Stomach (tissue), 9 donors: ENCODE data around the gene TPD52L1. TPM values are rescaled to one million over a fixed set of nuclear protein-coding genes. Genes with fewer than 3 reads are reported as not detected.

Experiments used
- DNase-seq, 2 donors: peaks; one replicate each; pipeline versions ENCODE4 v3.0.0 to v3.0.0-alpha.2; 2013 to 2019
- H3K27ac ChIP-seq, 5 donors: fragments of 200-600 bp in 4 of 5; sonication (generic) in 4 of 5; one replicate each; pipeline ENCODE4 v1.5.1; 2013 to 2019; ENCODE audit warnings: mild to moderate bottlenecking in 1 of 5, moderate library complexity in 1 of 5
- H3K27me3 ChIP-seq, 3 donors: fragments of 200-600 bp; sonication (generic); one replicate each; pipeline ENCODE4 v1.5.1; 2017 to 2019; ENCODE audit warnings: mixed run types in 1 of 3
- H3K36me3 ChIP-seq, 4 donors: fragments of 200-600 bp; sonication (generic); 1 replicate in 3 of 4; 2 replicates in 1 of 4; pipeline ENCODE4 v1.5.1; 2016 to 2019
- H3K4me1 ChIP-seq, 4 donors: fragments of 200-600 bp; sonication (generic); one replicate each; pipeline ENCODE4 v1.5.1; 2016 to 2019
- H3K4me3 ChIP-seq, 4 donors: fragments of 200-600 bp; sonication (generic) in 3 of 4; one replicate each; pipeline ENCODE4 v1.5.1; 2016 to 2019; ENCODE audit warnings: mild to moderate bottlenecking in 1 of 4
- H3K9me3 ChIP-seq, 4 donors: fragments of 200-600 bp; sonication (generic); one replicate each; pipeline ENCODE4 v1.5.1; 2016 to 2019
- CTCF ChIP-seq, 7 experiments: fragments of 450-650 bp in 4 of 7; fragments of 200-600 bp in 3 of 7; sonication (generic) in 3 of 7; IDR thresholded peaks; one replicate each; pipeline ENCODE4 v1.5.1; 2016 to 2019; ENCODE audit warnings: antibody characterized with exemption in 7 of 7, control low read depth in 2 of 7, mild to moderate bottlenecking in 1 of 7
- EP300 ChIP-seq: sonication (generic); formaldehyde crosslinking; IDR thresholded peaks from one replicate; pipeline ENCODE4 v1.6.1; 2017; ENCODE audit warnings: antibody characterized with exemption
- POLR2A ChIP-seq, 4 donors: fragments of 450-650 bp; IDR thresholded peaks; one replicate each; pipeline ENCODE4 v1.6.1; 2016; ENCODE audit warnings: antibody characterized with exemption in 4 of 4, control low read depth in 2 of 4, mild to moderate bottlenecking in 1 of 4, moderate library complexity in 1 of 4
- POLR2AphosphoS5 ChIP-seq, 3 donors: sonication (generic); formaldehyde crosslinking; IDR thresholded peaks; one replicate each; pipeline ENCODE4 v1.6.1; 2016; ENCODE audit warnings: antibody characterized with exemption in 3 of 3
- WGBS, 5 donors: extraction: QIAGEN DNeasy Blood & Tissue Kit in 3 of 5; methylation state at CpG; one replicate each; pipeline versions ENCODE4 v1.1.5 to v1.1.7; 2013 to 2018; 5-methylcytosine and 5-hydroxymethylcytosine counted together
- intact Hi-C: fragments of 100-400 bp; cut with DNase I; formaldehyde crosslinking; loops from one replicate; pipeline ENCODE4 v1.15.1; 2023; ENCODE audit warnings: low total_unique reads
- polyA plus RNA-seq, 3 donors: library from polyadenylated mRNA; stranded (reverse); fragments of 200-250 nt; gene quantifications; one replicate each; pipeline ENCODE4 v1.2.3, GENCODE V29; 2013
- total RNA-seq, 5 donors: library from RNA; depleted of rRNA; stranded (reverse); fragments of >200 nt; gene quantifications; one replicate each; pipeline versions ENCODE4 v1.1.0 to v1.2.3, GENCODE V29; 2014 to 2016
- donor health status: healthy with polysubstance abuse.
- donor health status: Bipolar disorder and iron deficiency.
- donor health status: healthy.

Gene TPD52L1
- total and polyA plus RNA-seq, 8 donors: 14.8 to 102 (median 78.9) TPM

- peaks cover 5 to 11% (median 8%) of the 10 kb centered on the region in 4 donors for H3K4me1 ChIP-seq
- no peaks in the 10 kb centered on the region for H3K9me3 ChIP-seq
- H3K4me3 ChIP-seq: no peak overlapping the region
- no peaks in the 10 kb centered on the region for H3K27me3 ChIP-seq
- no peaks in the 10 kb centered on the region for H3K36me3 ChIP-seq
- DNase-seq: no peak
- intact Hi-C loops: loop anchor here (5.0 kb wide), 1 partner anchor 153 kb away; the partner anchor contains the start of gene TPD52L1
- no peak overlapping the region for H3K27ac ChIP-seq
- TF ChIP-seq POLR2AphosphoS5 (IDR thresholded peaks at IDR 0.05) (no peak), EP300 (no peak), CTCF (IDR thresholded peaks at IDR 0.05) (no peak), POLR2A (IDR thresholded peaks at IDR 0.05) (no peak)
- 84 to 95% (median 92%) methylated on average over 3 of the region's 3 CpGs for WGBS, 5 donors
Observed at GRCh38 chr6:125304970-125305660, 151.5 kb downstream of the TPD52L1 start.

GRCh38 chr6:125306756-125307149 lies 153.2 kb downstream of the TPD52L1 start:
- Histone ChIP-seq H3K27ac (no peak overlapping the region), H3K4me3 (no peak overlapping the region), H3K9me3 (no peaks in the 10 kb centered on the region), H3K27me3 (no peaks in the 10 kb centered on the region), H3K4me1 (peaks cover 0 to 7% (median 2%) of the 10 kb centered on the region in 4 donors), H3K36me3 (no peaks in the 10 kb centered on the region)
- DNase-seq: no peak
- intact Hi-C loops: no loop called here
- 59 to 75% (median 67%) methylated on average over 3 of the region's 3 CpGs for WGBS, 5 donors
- TF ChIP-seq POLR2A (IDR thresholded peaks at IDR 0.05) (no peak), CTCF (IDR thresholded peaks at IDR 0.05) (no peak), POLR2AphosphoS5 (IDR thresholded peaks at IDR 0.05) (no peak), EP300 (no peak)

- Histone ChIP-seq H3K4me1 (peaks cover 0 to 7% (median 2%) of the 10 kb centered on the region in 4 donors), H3K36me3 (no peaks in the 10 kb centered on the region), H3K27ac (no peak overlapping the region), H3K27me3 (no peaks in the 10 kb centered on the region), H3K4me3 (no peak overlapping the region), H3K9me3 (no peaks in the 10 kb centered on the region)
- intact Hi-C loops: no loop called here
- WGBS, 5 donors: 69 to 77% (median 74%) methylated on average over 6 of the region's 6 CpGs
- DNase-seq: peak in 1 of 2 donors; percentile 19
- no peak for TF ChIP-seq CTCF (IDR thresholded peaks at IDR 0.05)
- no peak for TF ChIP-seq POLR2A (IDR thresholded peaks at IDR 0.05)
- TF ChIP-seq EP300: no peak
Observed at GRCh38 chr6:125307150-125307838, 153.7 kb downstream of the TPD52L1 start.

- no peak for DNase-seq
- Histone ChIP-seq H3K4me3 (no peak overlapping the region), H3K9me3 (no peaks in the 10 kb centered on the region), H3K4me1 (peaks cover 0 to 7% (median 2%) of the 10 kb centered on the region in 4 donors), H3K27me3 (no peaks in the 10 kb centered on the region), H3K36me3 (no peaks in the 10 kb centered on the region), H3K27ac (no peak overlapping the region)
- intact Hi-C loops: no loop called here
- 31 to 47% (median 35%) methylated on average over 6 of the region's 6 CpGs for WGBS, 5 donors
- TF ChIP-seq CTCF (IDR thresholded peaks at IDR 0.05) (no peak), POLR2AphosphoS5 (IDR thresholded peaks at IDR 0.05) (no peak), EP300 (no peak)
Observed at GRCh38 chr6:125307964-125308615, 154.5 kb downstream of the TPD52L1 start.
